Tibial nerve (tissue), 4 donors: ENCODE results near the gene GRHPR. TPM values are rescaled to one million over a fixed set of nuclear protein-coding genes. Genes with fewer than 3 reads are reported as not detected.

Experiments used
- DNase-seq, 2 donors: peaks; one replicate each; pipeline ENCODE4 v3.0.0-alpha.2; 2019; ENCODE audit warnings: low spot score in 2 of 2
- H3K27ac ChIP-seq, 4 donors: fragments of 200-600 bp; sonication (generic) in 3 of 4; one replicate each; pipeline ENCODE4 v1.5.1; 2017 to 2019; ENCODE audit warnings: mild to moderate bottlenecking in 1 of 4
- H3K27me3 ChIP-seq, 2 donors: fragments of 200-600 bp; sonication (generic) in 1 of 2; one replicate each; pipeline versions ENCODE4 v1.5.1 to v1.6.0; 2017 to 2019
- H3K36me3 ChIP-seq, 3 donors: fragments of 200-600 bp; sonication (generic); one replicate each; pipeline ENCODE4 v1.5.1; 2018 to 2019
- H3K4me1 ChIP-seq, 4 donors: fragments of 200-600 bp; sonication (generic) in 3 of 4; one replicate each; pipeline ENCODE4 v1.5.1; 2017 to 2019
- H3K4me3 ChIP-seq, 4 donors: fragments of 200-600 bp; sonication (generic) in 3 of 4; one replicate each; pipeline ENCODE4 v1.5.1; 2017 to 2019; ENCODE audit warnings: mild to moderate bottlenecking in 1 of 4, moderate library complexity in 1 of 4
- H3K9me3 ChIP-seq, 4 donors: fragments of 200-600 bp; sonication (generic) in 3 of 4; one replicate each; pipeline ENCODE4 v1.5.1; 2017 to 2019
- EP300 ChIP-seq, 2 donors: sonication (generic); formaldehyde crosslinking; IDR thresholded peaks; one replicate each; pipeline ENCODE4 v1.6.1; 2017; ENCODE audit warnings: antibody characterized with exemption in 2 of 2, mild to moderate bottlenecking in 1 of 2
- POLR2A ChIP-seq, 2 donors: fragments of 450-650 bp; IDR thresholded peaks; one replicate each; pipeline ENCODE4 v1.6.1; 2017; ENCODE audit warnings: antibody characterized with exemption in 2 of 2, mild to moderate bottlenecking in 2 of 2, moderate library complexity in 2 of 2
- WGBS, 2 donors: methylation state at CpG; one replicate each; pipeline ENCODE4 v1.1.5; 2018; 5-methylcytosine and 5-hydroxymethylcytosine counted together
- total RNA-seq, 4 donors: library from RNA; depleted of rRNA; stranded (reverse); fragments of >200 nt; gene quantifications; one replicate each; pipeline ENCODE4 v1.1.0, GENCODE V29; 2016
- TF ChIP-seq, protein P1 (sequence below), 5 experiments: fragments of 200-600 bp in 3 of 5; fragments of 450-650 bp in 2 of 5; sonication (generic) in 3 of 5; IDR thresholded peaks; one replicate each; pipeline ENCODE4 v1.5.1; 2016 to 2019; ENCODE audit warnings: antibody characterized with exemption in 5 of 5, mild to moderate bottlenecking in 3 of 5, moderate library complexity in 2 of 5

The GRHPR gene
- total RNA-seq, 4 donors from 2014 or later = 175 to 250 (median 200) TPM

DNA sequence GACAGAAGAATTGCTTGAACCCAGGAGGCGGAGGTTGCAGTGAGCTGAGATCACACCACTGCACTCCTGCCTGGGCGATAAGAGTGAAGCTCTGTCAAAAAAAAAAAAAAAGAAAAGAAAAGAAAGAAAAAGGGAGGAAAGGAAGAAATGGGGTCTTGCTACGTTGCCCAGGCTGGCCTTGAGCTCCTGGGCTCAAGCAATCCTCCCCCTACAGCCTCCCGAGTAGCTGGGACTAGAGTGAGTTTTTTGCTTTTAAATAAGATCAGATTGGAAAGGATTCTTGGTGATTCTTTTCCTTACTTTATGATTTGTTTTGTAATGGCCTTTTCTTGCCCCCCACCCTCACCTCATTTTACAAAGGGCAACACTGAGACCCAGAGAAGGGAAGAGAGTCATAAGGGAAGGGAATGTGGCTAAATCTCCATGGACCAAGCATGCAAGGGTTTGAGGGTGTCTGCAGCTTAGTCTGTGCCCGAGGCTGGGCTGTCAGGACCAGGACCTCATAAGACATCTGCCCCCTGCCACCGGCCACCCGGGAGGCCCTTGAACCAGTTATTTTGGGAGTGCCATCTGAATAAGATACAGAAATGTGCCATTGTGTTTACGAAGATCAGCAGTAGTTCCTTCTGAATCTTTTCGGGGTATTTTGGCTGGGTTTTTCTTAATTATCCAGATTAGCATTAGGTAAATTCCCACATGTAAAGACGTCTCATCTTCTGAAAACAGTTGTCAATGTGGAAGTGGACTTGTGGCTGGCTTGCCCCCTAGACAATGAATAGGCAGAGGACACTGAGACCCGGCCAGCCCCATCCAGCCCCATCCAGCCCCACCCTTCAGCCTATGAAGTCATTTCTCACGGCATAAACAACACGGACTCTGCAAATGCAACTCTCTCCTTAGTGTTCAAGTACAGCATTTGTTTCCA lies 44.5 kb upstream of the GRHPR start:
- H3K36me3 ChIP-seq = peaks cover 0 to 9% (median 0%) of the 10 kb centered on the region in 3 donors
- H3K27me3 ChIP-seq = no peaks in the 10 kb centered on the region
- no peak for DNase-seq
- no peaks in the 10 kb centered on the region for H3K4me1 ChIP-seq
- WGBS, 2 donors = 74 to 75% methylated on average over 13 of the region's 13 CpGs
- no peak overlapping the region for H3K27ac ChIP-seq
- TF ChIP-seq, protein P1, sequence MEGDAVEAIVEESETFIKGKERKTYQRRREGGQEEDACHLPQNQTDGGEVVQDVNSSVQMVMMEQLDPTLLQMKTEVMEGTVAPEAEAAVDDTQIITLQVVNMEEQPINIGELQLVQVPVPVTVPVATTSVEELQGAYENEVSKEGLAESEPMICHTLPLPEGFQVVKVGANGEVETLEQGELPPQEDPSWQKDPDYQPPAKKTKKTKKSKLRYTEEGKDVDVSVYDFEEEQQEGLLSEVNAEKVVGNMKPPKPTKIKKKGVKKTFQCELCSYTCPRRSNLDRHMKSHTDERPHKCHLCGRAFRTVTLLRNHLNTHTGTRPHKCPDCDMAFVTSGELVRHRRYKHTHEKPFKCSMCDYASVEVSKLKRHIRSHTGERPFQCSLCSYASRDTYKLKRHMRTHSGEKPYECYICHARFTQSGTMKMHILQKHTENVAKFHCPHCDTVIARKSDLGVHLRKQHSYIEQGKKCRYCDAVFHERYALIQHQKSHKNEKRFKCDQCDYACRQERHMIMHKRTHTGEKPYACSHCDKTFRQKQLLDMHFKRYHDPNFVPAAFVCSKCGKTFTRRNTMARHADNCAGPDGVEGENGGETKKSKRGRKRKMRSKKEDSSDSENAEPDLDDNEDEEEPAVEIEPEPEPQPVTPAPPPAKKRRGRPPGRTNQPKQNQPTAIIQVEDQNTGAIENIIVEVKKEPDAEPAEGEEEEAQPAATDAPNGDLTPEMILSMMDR (IDR thresholded peaks at IDR 0.05) = no peak
- TF ChIP-seq EP300 (IDR thresholded peaks at IDR 0.05) (no peak), POLR2A (IDR thresholded peaks at IDR 0.05) (no peak)
- no peaks in the 10 kb centered on the region for H3K9me3 ChIP-seq
- no peak overlapping the region for H3K4me3 ChIP-seq

DNA sequence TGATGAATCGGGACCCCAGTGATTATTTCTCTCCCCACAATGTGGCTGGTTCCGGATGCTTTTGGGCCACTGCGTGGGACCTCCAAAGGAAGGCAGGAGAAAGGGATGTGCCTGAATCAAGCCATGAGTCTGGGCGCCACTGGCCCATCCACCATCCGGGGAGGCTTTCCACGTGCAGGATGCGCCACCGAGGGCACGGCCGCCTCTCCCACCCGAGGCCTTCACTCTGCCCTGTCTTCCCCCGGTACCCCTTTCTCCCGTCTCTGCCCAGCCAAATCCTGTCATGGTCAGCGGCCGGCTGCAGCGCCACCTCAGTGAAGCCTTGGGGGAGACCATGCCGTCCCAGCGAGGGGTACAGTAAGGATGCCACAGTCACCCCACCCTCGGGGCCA lies 43.9 kb upstream of the GRHPR start:
- WGBS, 2 donors = 85 to 95% methylated on average over 17 to 19 of the region's 19 CpGs
- H3K4me3 ChIP-seq = no peak overlapping the region
- TF ChIP-seq POLR2A (IDR thresholded peaks at IDR 0.05) (no peak), EP300 (IDR thresholded peaks at IDR 0.05) (no peak)
- TF ChIP-seq, protein P1 (IDR thresholded peaks at IDR 0.05) = no peak
- no peak for DNase-seq
- no peaks in the 10 kb centered on the region for H3K27me3 ChIP-seq
- no peak overlapping the region for H3K27ac ChIP-seq
- no peaks in the 10 kb centered on the region for H3K9me3 ChIP-seq
- H3K36me3 ChIP-seq = peaks cover 0 to 9% (median 0%) of the 10 kb centered on the region in 3 donors
- H3K4me1 ChIP-seq = no peaks in the 10 kb centered on the region

DNA sequence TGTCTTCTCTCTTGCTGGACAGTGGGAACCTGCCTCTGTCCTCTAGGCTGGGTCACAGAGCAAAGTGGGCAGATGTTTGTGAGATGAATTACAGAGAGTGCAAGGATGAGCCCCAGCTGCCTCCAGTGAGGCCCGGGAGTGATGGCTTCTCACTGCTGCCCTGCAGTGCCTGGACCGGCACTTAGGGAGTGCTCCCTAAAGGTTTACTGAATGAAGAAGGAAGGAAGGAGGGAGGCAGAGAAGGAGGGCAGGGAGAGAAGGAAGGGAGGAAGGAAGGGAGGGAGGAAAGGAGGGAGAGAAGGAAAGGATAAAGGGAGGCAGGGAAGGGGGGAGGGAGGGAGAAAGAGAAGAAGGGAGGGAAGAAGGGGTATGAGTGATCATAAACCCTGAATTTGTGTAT lies 42.7 kb upstream of the GRHPR start:
- H3K4me1 ChIP-seq = no peaks in the 10 kb centered on the region
- no peak for DNase-seq
- no peak for TF ChIP-seq EP300 (IDR thresholded peaks at IDR 0.05)
- no peak for TF ChIP-seq POLR2A (IDR thresholded peaks at IDR 0.05)
- TF ChIP-seq, protein P1 (IDR thresholded peaks at IDR 0.05) = no peak
- H3K27me3 ChIP-seq = no peaks in the 10 kb centered on the region
- H3K27ac ChIP-seq = no peak overlapping the region
- 52 to 64% methylated on average over 2 of the region's 2 CpGs for WGBS, 2 donors
- peaks cover 0 to 13% (median 0%) of the 10 kb centered on the region in 3 donors for H3K36me3 ChIP-seq
- H3K9me3 ChIP-seq = no peaks in the 10 kb centered on the region
- no peak overlapping the region for H3K4me3 ChIP-seq

DNA sequence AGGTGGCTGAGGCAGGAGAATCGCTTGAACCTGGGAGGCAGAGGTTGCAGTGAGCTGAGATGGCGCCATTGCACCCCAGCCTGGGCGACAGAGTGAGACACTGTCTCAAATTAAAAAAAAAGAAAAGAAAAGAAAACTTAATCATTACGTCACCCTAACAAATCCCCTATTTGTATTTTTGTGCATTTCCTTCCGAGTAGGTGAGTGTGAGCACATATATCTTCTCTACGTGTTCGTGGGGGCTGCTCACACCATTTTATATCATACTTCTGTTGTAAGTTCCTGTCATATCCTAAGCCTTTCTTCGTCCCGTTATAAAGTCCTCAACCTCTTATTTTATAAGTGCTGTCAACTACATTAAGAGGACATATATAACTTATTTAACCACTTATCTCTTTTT lies 41.9 kb upstream of the GRHPR start:
- Histone ChIP-seq H3K36me3 (peaks cover 0 to 13% (median 0%) of the 10 kb centered on the region in 3 donors), H3K4me1 (no peaks in the 10 kb centered on the region), H3K27me3 (no peaks in the 10 kb centered on the region), H3K9me3 (no peaks in the 10 kb centered on the region), H3K4me3 (no peak overlapping the region), H3K27ac (no peak overlapping the region)
- 86 to 89% methylated on average over 9 of the region's 9 CpGs for WGBS, 2 donors
- TF ChIP-seq EP300 (IDR thresholded peaks at IDR 0.05) = no peak
- TF ChIP-seq, protein P1 (IDR thresholded peaks at IDR 0.05) = no peak
- no peak for TF ChIP-seq POLR2A (IDR thresholded peaks at IDR 0.05)
- no peak for DNase-seq

DNA sequence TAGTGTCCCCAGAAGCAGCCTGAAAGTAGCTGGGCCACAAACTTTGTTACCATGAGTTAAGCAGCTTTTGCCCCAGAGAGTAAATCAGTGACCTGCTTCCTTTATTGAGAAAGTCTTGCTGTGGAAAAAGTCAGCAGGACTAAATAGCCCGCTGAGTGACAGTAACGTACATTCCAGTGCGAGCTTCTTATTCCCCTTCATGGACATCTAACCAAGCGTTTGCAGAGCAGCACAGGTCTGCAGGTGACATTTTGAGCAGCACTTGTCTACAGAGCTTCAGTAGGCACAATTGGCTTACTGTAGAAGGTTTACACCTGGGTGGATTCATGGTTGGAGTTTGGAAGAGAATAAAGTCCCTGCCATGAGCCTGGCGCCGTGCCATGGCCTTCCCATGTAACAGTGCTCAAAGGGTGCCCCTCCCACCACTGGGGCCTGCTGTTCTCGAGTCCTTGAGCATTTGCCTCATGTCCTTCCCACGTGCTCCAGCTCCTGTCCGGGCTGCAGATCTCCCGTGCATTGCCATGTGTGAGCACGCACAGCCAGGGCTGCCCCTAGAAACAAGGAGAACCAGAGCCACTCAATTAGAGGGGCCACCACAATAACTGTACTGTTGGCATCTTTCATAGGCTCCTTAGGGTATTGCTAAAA lies 41.3 kb upstream of the GRHPR start:
- no peaks in the 10 kb centered on the region for H3K9me3 ChIP-seq
- H3K27me3 ChIP-seq = no peaks in the 10 kb centered on the region
- H3K4me3 ChIP-seq = no peak overlapping the region
- WGBS, 2 donors = 83 to 91% methylated on average over 11 of the region's 11 CpGs
- peaks cover 0 to 13% (median 0%) of the 10 kb centered on the region in 3 donors for H3K36me3 ChIP-seq
- no peaks in the 10 kb centered on the region for H3K4me1 ChIP-seq
- no peak overlapping the region for H3K27ac ChIP-seq
- DNase-seq = no peak
- TF ChIP-seq EP300 (IDR thresholded peaks at IDR 0.05) (no peak), POLR2A (IDR thresholded peaks at IDR 0.05) (no peak)
- TF ChIP-seq, protein P1 (IDR thresholded peaks at IDR 0.05) = no peak
